HG03159 (cell line): ENCODE results near the gene ZNF688.

Experiments
- ATAC-seq: cut with Tn5 transposase; IDR thresholded peaks from one replicate; pipeline ENCODE4 v1.9.1; 2021; ENCODE audit warnings: mild to moderate bottlenecking, moderate library complexity; ENCODE audit not compliant: unreplicated experiment

ZNF688 gene

GRCh38 chr16:30585400-30586191, 14.1 kb upstream of the ZNF688 start, which contains the start of gene ZNF785:
Gene ZNF785, minus strand, starts transcription at chr16:30585697. Its CDS starts 86 bp downstream, at chr16:30585611.
- peak; percentile 90 for ATAC-seq

GRCh38 chr16:30585022-30585399, 13.5 kb upstream of the ZNF688 start:
- ATAC-seq: peak; percentile 16

GRCh38 chr16:30582611-30583340, 11.3 kb upstream of the ZNF688 start:
- ATAC-seq: no peak

GRCh38 chr16:30581457-30581856, 9.9 kb upstream of the ZNF688 start:
- ATAC-seq: no peak

- ATAC-seq: no peak
Observed at GRCh38 chr16:30574678-30575077, 3.2 kb upstream of the ZNF688 start.

- no peak for ATAC-seq
Observed at GRCh38 chr16:30570636-30571444, 674 bp downstream of the ZNF688 start.

- no peak for ATAC-seq
Observed at GRCh38 chr16:30569746-30570635, 1.5 kb downstream of the ZNF688 start.

- no peak for ATAC-seq
Observed at GRCh38 chr16:30569281-30569680, 2.2 kb downstream of the ZNF688 start.

- ATAC-seq: peak; percentile 38
Observed at GRCh38 chr16:30567991-30568638, 3.4 kb downstream of the ZNF688 start.

- no peak for ATAC-seq
Observed at GRCh38 chr16:30567160-30567990, 4.1 kb downstream of the ZNF688 start.

- no peak for ATAC-seq
Observed at GRCh38 chr16:30566531-30566930, 5.0 kb downstream of the ZNF688 start.

- no peak for ATAC-seq
Observed at GRCh38 chr16:30565984-30566383, 5.5 kb downstream of the ZNF688 start.

GRCh38 chr16:30565526-30565925, 6.0 kb downstream of the ZNF688 start:
- ATAC-seq: no peak

GRCh38 chr16:30562021-30562420, 9.5 kb downstream of the ZNF688 start:
- no peak for ATAC-seq

GRCh38 chr16:30561089-30561816, 10.3 kb downstream of the ZNF688 start:
- no peak for ATAC-seq

GRCh38 chr16:30559690-30560089, 11.8 kb downstream of the ZNF688 start:
- ATAC-seq: no peak

GRCh38 chr16:30558789-30559377, 12.6 kb downstream of the ZNF688 start:
- ATAC-seq: no peak
